DOHH2 (cell line): ENCODE measurements around the gene ALPK1.

Source experiments
- H3F3A ChIP-seq: fragments of 200-600 bp; sonication (generic), shearing (Covaris generic); 2 replicates; pipeline ENCODE4 v1.6.0; 2016; ENCODE audit warnings: antibody characterized with exemption, mild to moderate bottlenecking; ENCODE audit not compliant: control insufficient read depth, insufficient read depth
- H3K27ac ChIP-seq: fragments of 200-600 bp; sonication (generic); 2 replicates; pipeline ENCODE4 v1.5.1; 2014; ENCODE audit warnings: low read depth, mild to moderate bottlenecking, low read length, moderate library complexity
- H3K27me3 ChIP-seq: fragments of 200-600 bp; sonication (generic); 2 replicates; pipeline ENCODE4 v1.6.1; 2014; ENCODE audit warnings: mild to moderate bottlenecking, low read length, mixed read lengths; ENCODE audit not compliant: control insufficient read depth
- H3K36me3 ChIP-seq: fragments of 200-600 bp; sonication (generic); 2 replicates; pipeline ENCODE4 v1.6.1; 2014; ENCODE audit warnings: mild to moderate bottlenecking, low read length, moderate library complexity, mixed read lengths; ENCODE audit not compliant: control insufficient read depth
- H3K4me1 ChIP-seq: fragments of 200-600 bp; sonication (generic); 2 replicates; pipeline ENCODE4 v1.6.1; 2014; ENCODE audit warnings: mild to moderate bottlenecking, low read length, mixed read lengths; ENCODE audit not compliant: control insufficient read depth
- H3K4me2 ChIP-seq: fragments of 200-600 bp; sonication (generic); 2 replicates; pipeline ENCODE4 v1.6.0; 2014; ENCODE audit warnings: mild to moderate bottlenecking, low read length, moderate library complexity
- H3K4me3 ChIP-seq: fragments of 200-600 bp; sonication (generic); 2 replicates; pipeline ENCODE4 v1.5.1; 2014; ENCODE audit warnings: mild to moderate bottlenecking, low read length, mixed read lengths
- H3K79me2 ChIP-seq: fragments of 200-600 bp; sonication (generic); 2 replicates; pipeline ENCODE4 v1.6.1; 2014; ENCODE audit warnings: mild to moderate bottlenecking, low read length, mixed read lengths; ENCODE audit not compliant: control insufficient read depth
- H3K9me2 ChIP-seq: fragments of 200-600 bp; sonication (generic); replicated peaks from 2 replicates; pipeline ENCODE4 v1.6.1; 2014; ENCODE audit warnings: mild to moderate bottlenecking, low read length, mixed read lengths; ENCODE audit not compliant: control insufficient read depth
- H3K9me3 ChIP-seq: fragments of 200-600 bp; sonication (generic); 2 replicates; pipeline ENCODE4 v1.6.1; 2014; ENCODE audit warnings: antibody characterized with exemption, low read length, mixed read lengths; ENCODE audit not compliant: control insufficient read depth, insufficient read depth
- H4K20me1 ChIP-seq: fragments of 200-600 bp; sonication (generic); 2 replicates; pipeline ENCODE4 v1.6.0; 2014; ENCODE audit warnings: low read depth, mild to moderate bottlenecking, antibody characterized with exemption, low read length, moderate library complexity; ENCODE audit not compliant: control insufficient read depth, insufficient read depth
- EZH2phosphoT487 ChIP-seq: fragments of 200-600 bp; sonication (generic); IDR thresholded peaks from 2 replicates; pipeline ENCODE4 v1.6.1; 2017; ENCODE audit warnings: borderline replicate concordance, mild to moderate bottlenecking, antibody characterized with exemption, low read length, moderate library complexity, mixed read lengths
- TF ChIP-seq, protein P1 (sequence below): fragments of 200-600 bp; sonication (generic); IDR thresholded peaks from one replicate; pipeline ENCODE4 v1.5.1; 2014; ENCODE audit warnings: antibody characterized with exemption, mild to moderate bottlenecking, low read depth, low read length; ENCODE audit not compliant: poor library complexity, severe bottlenecking

ALPK1 gene

DNA sequence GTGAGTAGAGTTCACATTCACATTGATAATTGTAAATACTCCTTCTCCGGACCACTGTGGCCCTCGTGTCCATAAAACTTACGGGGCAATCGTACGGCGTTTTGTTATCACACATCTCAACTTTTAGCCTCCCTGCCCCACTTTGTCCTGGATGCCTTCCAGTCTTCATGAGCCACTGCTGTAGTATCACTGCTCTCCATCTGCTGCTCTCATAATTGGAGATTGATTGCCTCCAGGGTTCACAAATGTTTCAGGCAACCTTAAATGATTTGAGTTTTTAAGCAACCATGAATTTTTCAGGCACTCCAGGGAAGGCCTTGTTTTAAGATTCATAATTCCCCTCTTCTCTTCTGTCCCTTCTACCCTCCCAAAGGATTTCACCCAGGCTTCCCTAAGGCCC lies 28.4 kb downstream of the ALPK1 start:
- no peaks in the 10 kb centered on the region for H4K20me1 ChIP-seq
- no peak overlapping the region for H3K4me3 ChIP-seq
- H3K9me2 ChIP-seq = no peaks in the 10 kb centered on the region
- no peaks in the 10 kb centered on the region for H3K27me3 ChIP-seq
- H3K79me2 ChIP-seq = no peaks in the 10 kb centered on the region
- H3K4me2 ChIP-seq = no peak overlapping the region
- TF ChIP-seq, protein P1, sequence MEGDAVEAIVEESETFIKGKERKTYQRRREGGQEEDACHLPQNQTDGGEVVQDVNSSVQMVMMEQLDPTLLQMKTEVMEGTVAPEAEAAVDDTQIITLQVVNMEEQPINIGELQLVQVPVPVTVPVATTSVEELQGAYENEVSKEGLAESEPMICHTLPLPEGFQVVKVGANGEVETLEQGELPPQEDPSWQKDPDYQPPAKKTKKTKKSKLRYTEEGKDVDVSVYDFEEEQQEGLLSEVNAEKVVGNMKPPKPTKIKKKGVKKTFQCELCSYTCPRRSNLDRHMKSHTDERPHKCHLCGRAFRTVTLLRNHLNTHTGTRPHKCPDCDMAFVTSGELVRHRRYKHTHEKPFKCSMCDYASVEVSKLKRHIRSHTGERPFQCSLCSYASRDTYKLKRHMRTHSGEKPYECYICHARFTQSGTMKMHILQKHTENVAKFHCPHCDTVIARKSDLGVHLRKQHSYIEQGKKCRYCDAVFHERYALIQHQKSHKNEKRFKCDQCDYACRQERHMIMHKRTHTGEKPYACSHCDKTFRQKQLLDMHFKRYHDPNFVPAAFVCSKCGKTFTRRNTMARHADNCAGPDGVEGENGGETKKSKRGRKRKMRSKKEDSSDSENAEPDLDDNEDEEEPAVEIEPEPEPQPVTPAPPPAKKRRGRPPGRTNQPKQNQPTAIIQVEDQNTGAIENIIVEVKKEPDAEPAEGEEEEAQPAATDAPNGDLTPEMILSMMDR = no peak
- no peak for TF ChIP-seq EZH2phosphoT487
- H3K36me3 ChIP-seq = no peaks in the 10 kb centered on the region
- H3K9me3 ChIP-seq = no peaks in the 10 kb centered on the region
- peaks cover 12% of the 10 kb centered on the region for H3K4me1 ChIP-seq
- H3F3A ChIP-seq = 0 out of 2 replicates have a peak, but pooled peaks cover 2% of the 10 kb centered on the region
- no peak overlapping the region for H3K27ac ChIP-seq

DNA sequence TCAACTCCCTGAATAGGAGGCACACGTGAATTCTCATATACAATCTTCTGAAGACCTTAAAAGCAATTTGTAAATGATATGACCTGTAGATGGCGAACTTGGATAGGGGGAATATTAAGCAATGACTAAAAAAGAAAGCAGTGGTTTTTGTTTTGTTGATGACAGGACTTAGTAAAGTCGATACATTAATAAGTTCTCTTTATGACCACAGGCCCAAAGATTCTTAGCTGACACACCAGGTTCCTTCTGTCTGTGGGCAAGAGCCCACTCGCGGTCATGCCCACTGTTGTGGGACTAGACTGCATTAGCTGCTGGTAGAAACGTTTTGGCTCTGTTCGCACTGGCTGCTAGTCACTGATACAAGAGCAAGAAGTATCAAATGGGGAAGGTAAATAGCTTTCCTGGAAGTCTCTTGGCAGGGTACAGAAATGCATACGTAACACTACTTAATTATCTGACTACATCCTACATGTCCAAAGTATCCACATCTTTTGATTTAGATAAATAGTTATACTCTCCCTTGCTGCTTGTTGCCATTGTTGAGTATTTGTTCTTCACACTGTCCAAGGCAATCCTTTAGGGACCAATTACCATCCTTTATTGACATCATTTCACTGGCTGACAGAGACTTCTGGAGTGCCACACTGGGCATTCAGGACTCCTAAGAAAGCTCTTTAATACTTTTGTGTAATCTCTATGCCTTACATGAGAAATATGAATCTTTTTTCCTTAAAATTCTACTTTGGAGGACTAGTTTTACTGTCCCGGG lies 31.0 kb downstream of the ALPK1 start:
- Histone ChIP-seq H3K27me3 (no peaks in the 10 kb centered on the region), H3K4me2 (no peak overlapping the region), H3K4me1 (no peaks in the 10 kb centered on the region), H3K79me2 (no peaks in the 10 kb centered on the region), H3K9me2 (no peaks in the 10 kb centered on the region), H4K20me1 (no peaks in the 10 kb centered on the region), H3K27ac (no peak overlapping the region), H3K9me3 (no peaks in the 10 kb centered on the region), H3F3A (0 out of 2 replicates have a peak, but pooled peaks cover 2% of the 10 kb centered on the region), H3K36me3 (no peaks in the 10 kb centered on the region), H3K4me3 (no peak overlapping the region)
- TF ChIP-seq EZH2phosphoT487 = no peak
- TF ChIP-seq, protein P1 = peak; percentile 46

DNA sequence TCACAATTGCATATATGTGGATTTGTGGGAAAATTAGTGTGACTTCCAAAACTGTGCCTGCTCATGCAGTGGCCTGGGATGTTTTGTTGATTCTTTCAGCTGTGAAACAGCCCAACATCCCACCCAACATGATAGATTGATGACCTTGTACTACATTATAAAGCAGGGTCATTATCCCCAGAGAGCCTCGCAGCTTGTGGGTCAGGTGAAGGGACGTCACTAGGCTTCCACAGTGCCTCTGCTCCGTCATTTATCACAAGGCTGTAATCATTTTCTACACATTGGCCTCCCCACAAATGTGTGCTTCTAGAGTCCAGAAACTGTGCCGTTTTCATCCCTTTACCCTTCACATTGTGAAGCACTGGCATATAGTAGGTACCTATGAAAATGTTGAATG lies 31.6 kb downstream of the ALPK1 start:
- no peaks in the 10 kb centered on the region for H3K9me3 ChIP-seq
- no peak for TF ChIP-seq EZH2phosphoT487
- TF ChIP-seq, protein P1 = no peak

More for the DNA sequence above, 31.6 kb downstream of the ALPK1 start:
- Histone ChIP-seq H3K4me2 (no peak overlapping the region), H3K4me3 (no peak overlapping the region), H3K36me3 (no peaks in the 10 kb centered on the region), H4K20me1 (no peaks in the 10 kb centered on the region), H3F3A (no peaks in the 10 kb centered on the region), H3K9me2 (no peaks in the 10 kb centered on the region), H3K27me3 (no peaks in the 10 kb centered on the region), H3K79me2 (no peaks in the 10 kb centered on the region), H3K27ac (no peak overlapping the region), H3K4me1 (no peaks in the 10 kb centered on the region)
